Stimulated activated naive CD8-positive, alpha-beta T cell treated with anti-CD3 and anti-CD28 coated beads, Interleukin-15, Interleukin-2, amounts not matched to agents 100 U/mL and 50 U/mL, for 24 hours (primary cell): Measurements from ENCODE around the gene PTPRN2.

Source experiments
- ATAC-seq: fragments of 150-1000 bp; cut with Tn5 transposase; one replicate; pipeline ENCODE4 v1.10.0; 2021
- DNase-seq: peaks from one replicate; pipeline ENCODE4 v3.0.0; 2021

The PTPRN2 gene

GRCh38 chr7:158025686-158026600 is 561.7 kb downstream of the PTPRN2 start:
- ATAC-seq (no peak), DNase-seq (no peak)

GRCh38 chr7:158024881-158025280 is 562.7 kb downstream of the PTPRN2 start:
- DNase-seq (no peak), ATAC-seq (no peak)

GRCh38 chr7:158024351-158024715 is 563.3 kb downstream of the PTPRN2 start:
- ATAC-seq, result no peak
- no peak for DNase-seq

- DNase-seq (no peak), ATAC-seq (no peak)
These were observed 563.8 kb downstream of the PTPRN2 start for GRCh38 chr7:158023681-158024350.

- DNase-seq, result no peak
- ATAC-seq, result no peak
These were observed 564.5 kb downstream of the PTPRN2 start for GRCh38 chr7:158023157-158023556.

- ATAC-seq (no peak), DNase-seq (no peak)
These were observed 565.0 kb downstream of the PTPRN2 start for GRCh38 chr7:158022601-158023000.

- ATAC-seq (no peak), DNase-seq (no peak)
These were observed 565.8 kb downstream of the PTPRN2 start for GRCh38 chr7:158021836-158022235.

GRCh38 chr7:158020706-158021095 is 566.9 kb downstream of the PTPRN2 start:
- ATAC-seq, result no peak
- DNase-seq, result no peak

- DNase-seq, result no peak
- no peak for ATAC-seq
These were observed 567.6 kb downstream of the PTPRN2 start for GRCh38 chr7:158019726-158020705.

- no peak for DNase-seq
These were observed 568.5 kb downstream of the PTPRN2 start for GRCh38 chr7:158018971-158019645.

GRCh38 chr7:158018098-158018762 is 569.4 kb downstream of the PTPRN2 start:
- ATAC-seq, result no peak
- no peak for DNase-seq

More at GRCh38 chr7:158018971-158019645, 568.5 kb downstream of the PTPRN2 start:
- no peak for ATAC-seq

GRCh38 chr7:158017111-158018097 is 570.2 kb downstream of the PTPRN2 start:
- ATAC-seq (no peak), DNase-seq (no peak)

- ATAC-seq (no peak), DNase-seq (no peak)
These were observed 571.2 kb downstream of the PTPRN2 start for GRCh38 chr7:158016180-158017097.

- ATAC-seq, result no peak
- no peak for DNase-seq
These were observed 572.0 kb downstream of the PTPRN2 start for GRCh38 chr7:158015403-158016179.

- DNase-seq (no peak), ATAC-seq (no peak)
These were observed 572.6 kb downstream of the PTPRN2 start for GRCh38 chr7:158014976-158015375.

- no peak for DNase-seq
- no peak for ATAC-seq
These were observed 574.4 kb downstream of the PTPRN2 start for GRCh38 chr7:158013085-158013668.

- DNase-seq, result no peak
- no peak for ATAC-seq
These were observed 575.7 kb downstream of the PTPRN2 start for GRCh38 chr7:158011941-158012340.
